Measurements from ENCODE around the gene GORASP2.

Gene GORASP2

DNA sequence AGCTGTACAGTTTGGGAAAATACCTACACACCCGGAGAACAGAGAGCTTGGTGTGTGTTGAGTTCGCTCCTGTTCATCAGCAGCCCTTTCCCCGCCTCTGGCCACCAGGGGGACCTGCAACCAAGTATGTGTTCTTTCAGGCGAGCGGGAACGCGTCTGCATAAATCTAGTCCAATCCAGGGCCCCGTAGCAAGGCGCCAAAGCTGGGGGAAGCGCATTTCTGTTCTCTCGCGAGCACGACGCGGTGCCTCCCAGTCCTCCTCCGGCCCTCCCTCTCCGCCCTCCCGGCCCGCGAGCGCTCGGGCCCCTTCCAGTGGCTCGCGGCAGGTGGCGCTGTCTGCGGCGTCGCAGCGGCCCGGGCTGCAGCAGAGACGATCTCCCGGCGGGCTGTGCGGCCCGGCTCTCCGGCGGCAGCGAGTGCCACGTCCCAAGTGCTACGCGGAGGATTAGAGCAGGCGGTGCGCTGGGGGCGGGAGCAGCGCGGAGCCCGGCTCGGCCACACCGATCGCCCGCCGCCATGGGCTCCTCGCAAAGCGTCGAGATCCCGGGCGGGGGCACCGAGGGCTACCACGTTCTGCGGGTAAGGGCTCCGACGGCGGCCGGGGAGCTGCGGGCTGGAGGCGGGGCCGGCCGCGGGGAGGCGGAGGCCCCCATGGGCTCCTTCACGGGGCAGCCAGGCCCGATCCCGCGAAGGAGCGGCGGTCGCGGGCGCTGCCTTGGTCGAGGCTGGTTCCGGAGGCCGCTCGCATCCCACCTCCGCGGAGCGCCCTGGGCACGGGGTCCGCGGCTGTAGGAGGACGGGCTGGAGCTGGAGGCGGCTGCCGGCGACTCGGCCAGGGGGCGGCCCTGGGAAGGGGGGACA lies at the start of gene GORASP2:
TSS of gene GORASP2 (plus strand) at position 430 of the 862 bp plus-strand sequence. CDS start at position 518, 88 bp downstream.
- H3K4me3 ChIP-seq (ENCODE audit: low read depth, low read length): peak within 1 kb of the TSS; percentile 63
- peaks cover 3% of the 10 kb centered on the region for H3K9me3 ChIP-seq (ENCODE audit: severe bottlenecking)
- no peaks in the 10 kb centered on the region for H3K27me3 ChIP-seq (ENCODE audit: insufficient read depth, low read depth, severe bottlenecking)
- peak within 1 kb of the TSS; percentile 96 for H3K27ac ChIP-seq
- peak; percentile 99 for DNase-seq
- TF ChIP-seq, protein P1, sequence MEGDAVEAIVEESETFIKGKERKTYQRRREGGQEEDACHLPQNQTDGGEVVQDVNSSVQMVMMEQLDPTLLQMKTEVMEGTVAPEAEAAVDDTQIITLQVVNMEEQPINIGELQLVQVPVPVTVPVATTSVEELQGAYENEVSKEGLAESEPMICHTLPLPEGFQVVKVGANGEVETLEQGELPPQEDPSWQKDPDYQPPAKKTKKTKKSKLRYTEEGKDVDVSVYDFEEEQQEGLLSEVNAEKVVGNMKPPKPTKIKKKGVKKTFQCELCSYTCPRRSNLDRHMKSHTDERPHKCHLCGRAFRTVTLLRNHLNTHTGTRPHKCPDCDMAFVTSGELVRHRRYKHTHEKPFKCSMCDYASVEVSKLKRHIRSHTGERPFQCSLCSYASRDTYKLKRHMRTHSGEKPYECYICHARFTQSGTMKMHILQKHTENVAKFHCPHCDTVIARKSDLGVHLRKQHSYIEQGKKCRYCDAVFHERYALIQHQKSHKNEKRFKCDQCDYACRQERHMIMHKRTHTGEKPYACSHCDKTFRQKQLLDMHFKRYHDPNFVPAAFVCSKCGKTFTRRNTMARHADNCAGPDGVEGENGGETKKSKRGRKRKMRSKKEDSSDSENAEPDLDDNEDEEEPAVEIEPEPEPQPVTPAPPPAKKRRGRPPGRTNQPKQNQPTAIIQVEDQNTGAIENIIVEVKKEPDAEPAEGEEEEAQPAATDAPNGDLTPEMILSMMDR (IDR thresholded peaks at IDR 0.05; ENCODE audit: low read depth, low read length): peak; percentile 78
- peaks cover 22% of the 10 kb centered on the region for H3K36me3 ChIP-seq

DNA sequence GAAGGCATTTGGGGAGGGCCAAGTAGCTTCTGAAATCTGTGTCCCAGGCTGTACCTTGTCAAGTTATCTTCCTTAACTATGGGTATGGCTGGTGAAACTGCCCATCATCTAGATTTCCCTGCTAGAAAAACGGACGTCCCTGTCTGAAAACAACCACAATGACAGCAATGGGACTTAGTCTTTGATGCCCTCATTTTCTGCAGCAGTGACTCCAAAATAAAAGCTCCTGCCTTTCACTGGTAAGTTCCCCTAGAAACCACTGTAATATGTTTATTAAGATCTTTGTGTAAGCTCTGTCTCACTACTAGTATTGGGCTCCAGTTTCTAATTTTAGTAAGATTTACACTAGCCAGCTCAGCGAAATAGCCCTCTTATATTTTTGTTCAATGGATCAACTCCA lies 47.2 kb upstream of the GORASP2 start:
- Histone ChIP-seq H3K27me3 (ENCODE audit: insufficient read depth, low read depth, severe bottlenecking) (no peaks in the 10 kb centered on the region), H3K4me3 (ENCODE audit: low read depth, low read length) (no peak overlapping the region), H3K36me3 (no peaks in the 10 kb centered on the region), H3K9me3 (ENCODE audit: severe bottlenecking) (no peaks in the 10 kb centered on the region), H3K27ac (no peak overlapping the region)
- DNase-seq: no peak
- TF ChIP-seq, protein P1 (IDR thresholded peaks at IDR 0.05; ENCODE audit: low read depth, low read length): no peak

DNA sequence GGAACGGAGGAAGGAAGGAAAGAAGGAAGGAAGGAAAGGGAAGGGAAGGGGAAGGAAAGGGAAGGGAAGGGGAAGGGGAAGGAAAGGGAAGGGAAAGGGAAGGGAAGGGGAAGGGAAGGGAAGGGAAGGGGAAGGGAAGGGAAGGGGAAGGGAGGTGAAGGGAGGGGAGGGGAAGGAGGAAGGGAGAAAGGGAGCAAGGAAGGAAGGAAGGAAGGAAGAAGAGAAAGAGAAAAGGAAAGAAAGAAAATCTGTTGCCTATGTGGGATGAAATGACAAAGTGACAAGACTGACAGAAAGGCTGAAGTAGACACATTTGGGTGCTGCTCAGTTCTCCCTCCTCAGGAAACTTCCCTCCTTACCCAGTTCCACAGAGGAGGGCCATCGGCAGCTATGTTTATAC lies 46.3 kb upstream of the GORASP2 start:
- no peaks in the 10 kb centered on the region for H3K36me3 ChIP-seq
- TF ChIP-seq, protein P1 (IDR thresholded peaks at IDR 0.05; ENCODE audit: low read depth, low read length): no peak

DNA sequence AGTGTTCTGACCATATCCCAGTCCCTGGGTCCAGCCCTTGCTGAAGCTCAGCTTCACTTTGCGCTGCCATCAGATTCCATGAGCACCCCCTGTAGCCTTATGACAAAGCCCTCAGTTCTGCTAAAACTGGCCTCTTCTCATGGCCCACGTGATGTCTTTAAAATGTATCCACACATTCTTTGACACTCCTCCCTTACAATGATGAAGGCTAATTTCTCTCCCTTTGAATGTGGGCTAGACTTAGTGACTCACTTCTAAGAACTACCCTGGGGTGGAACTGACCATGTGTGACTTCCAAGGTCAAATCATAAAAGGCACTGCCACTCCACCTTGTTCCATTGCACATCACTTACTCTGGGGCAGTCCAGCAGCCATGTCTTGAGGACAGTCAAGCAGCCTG lies 45.4 kb upstream of the GORASP2 start:
- Histone ChIP-seq H3K4me3 (ENCODE audit: low read depth, low read length) (no peak overlapping the region), H3K36me3 (no peaks in the 10 kb centered on the region), H3K27me3 (ENCODE audit: insufficient read depth, low read depth, severe bottlenecking) (no peaks in the 10 kb centered on the region), H3K9me3 (ENCODE audit: severe bottlenecking) (no peaks in the 10 kb centered on the region), H3K27ac (no peak overlapping the region)
- TF ChIP-seq, protein P1 (IDR thresholded peaks at IDR 0.05; ENCODE audit: low read depth, low read length): no peak
- DNase-seq: no peak

More for the DNA sequence above, 46.3 kb upstream of the GORASP2 start:
- Histone ChIP-seq H3K9me3 (ENCODE audit: severe bottlenecking) (no peaks in the 10 kb centered on the region), H3K4me3 (ENCODE audit: low read depth, low read length) (no peak overlapping the region), H3K27ac (no peak overlapping the region), H3K27me3 (ENCODE audit: insufficient read depth, low read depth, severe bottlenecking) (no peaks in the 10 kb centered on the region)
- no peak for DNase-seq

DNA sequence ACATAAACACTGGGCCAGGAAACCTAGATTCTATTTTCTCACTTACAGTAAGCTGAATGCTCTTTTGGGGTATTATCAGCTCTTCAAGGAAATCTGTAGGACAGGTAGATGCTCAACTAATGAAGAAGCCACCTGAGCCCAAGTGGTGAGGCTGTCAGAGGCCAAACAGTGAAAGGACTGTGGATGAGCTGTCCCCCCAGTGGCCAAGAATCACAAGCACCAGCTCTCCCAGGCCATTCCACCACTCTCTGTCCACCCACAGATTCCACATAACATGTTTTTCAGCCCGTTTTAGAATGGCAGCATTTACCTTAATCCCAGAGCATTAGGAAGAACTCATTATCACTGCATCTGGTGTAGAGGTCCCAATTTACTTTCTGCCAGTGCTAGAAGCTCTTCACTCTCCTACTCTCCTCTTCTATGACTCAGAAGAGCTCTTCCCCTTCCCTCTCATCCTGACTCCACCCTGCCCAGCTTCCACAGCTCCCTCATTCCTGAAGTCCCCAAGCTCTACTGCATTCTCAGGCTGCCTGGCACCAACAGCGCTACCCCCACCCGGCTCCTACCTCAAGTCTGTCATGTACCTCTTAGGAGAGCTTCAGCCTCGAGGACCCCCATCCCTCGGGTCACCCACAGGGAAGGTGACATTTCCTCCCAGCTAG lies 43.8 kb upstream of the GORASP2 start:
- Histone ChIP-seq H3K27me3 (ENCODE audit: insufficient read depth, low read depth, severe bottlenecking) (no peaks in the 10 kb centered on the region), H3K27ac (no peak overlapping the region), H3K9me3 (ENCODE audit: severe bottlenecking) (no peaks in the 10 kb centered on the region), H3K4me3 (ENCODE audit: low read depth, low read length) (no peak overlapping the region), H3K36me3 (no peaks in the 10 kb centered on the region)
- TF ChIP-seq, protein P1 (IDR thresholded peaks at IDR 0.05; ENCODE audit: low read depth, low read length): 0 out of 2 replicates have a peak, but pooled peaks have one; percentile 11
- no peak for DNase-seq
